Ovary (tissue), 9 donors: ENCODE results near the gene GPR137. TPM values are rescaled to one million over a fixed set of nuclear protein-coding genes. Genes with fewer than 3 reads are reported as not detected.

Experiments
- DNase-seq, 5 donors: peaks; one replicate each; pipeline ENCODE4 v3.0.0-alpha.2; 2019 to 2020
- H3K27ac ChIP-seq, 2 donors: fragments of 200-600 bp; one replicate each; pipeline versions ENCODE4 v1.5.1 to v1.8.0; 2019 to 2022
- H3K27me3 ChIP-seq: fragments of 200-600 bp; one replicate; pipeline ENCODE4 v1.8.0; 2022
- H3K36me3 ChIP-seq: fragments of 200-600 bp; sonication (generic); one replicate; pipeline ENCODE4 v1.5.1; 2019
- H3K4me1 ChIP-seq: one replicate; pipeline ENCODE4 v1.8.1; 2013; ENCODE audit warnings: mild to moderate bottlenecking, moderate library complexity; ENCODE audit not compliant: insufficient read depth
- H3K4me3 ChIP-seq: fragments of 200-600 bp; sonication (generic); one replicate; pipeline ENCODE4 v1.5.1; 2017
- H3K9me3 ChIP-seq, 2 donors: fragments of 200-600 bp in 1 of 2; sonication (generic) in 1 of 2; one replicate each; pipeline versions ENCODE4 v1.5.1 to v1.8.1; 2013 to 2019; ENCODE audit warnings: mild to moderate bottlenecking in 1 of 2, moderate library complexity in 1 of 2
- EP300 ChIP-seq: sonication (generic); formaldehyde crosslinking; IDR thresholded peaks from one replicate; pipeline ENCODE4 v1.6.1; 2017; ENCODE audit warnings: antibody characterized with exemption
- POLR2A ChIP-seq: fragments of 450-650 bp; IDR thresholded peaks from one replicate; pipeline ENCODE4 v1.6.1; 2017; ENCODE audit warnings: antibody characterized with exemption, mild to moderate bottlenecking, moderate library complexity
- WGBS, 3 donors: extraction: QIAGEN DNeasy Blood & Tissue Kit in 1 of 3; methylation state at CpG; one replicate each; pipeline versions ENCODE4 v1.1.5 to v1.1.7; 2013 to 2017; 5-methylcytosine and 5-hydroxymethylcytosine counted together
- intact Hi-C, 4 donors: fragments of 100-400 bp; cut with DNase I; formaldehyde crosslinking; loops; one replicate each; pipeline versions ENCODE4 v1.11.0 to v1.15.1; 2022 to 2023
- polyA plus RNA-seq, 2 donors: library from polyadenylated mRNA; stranded (reverse); fragments of 200-250 nt in 1 of 2; fragments of 350-450 nt in 1 of 2; fragmentation: Illumina TruSeq in 1 of 2; extraction: RNeasy Lipid Tissue Mini Kit (QIAGEN cat#74804) in 1 of 2; gene quantifications; one replicate each; pipeline ENCODE4 v1.2.3, GENCODE V29; 2013 to 2014
- total RNA-seq, 7 donors: library from RNA; depleted of rRNA in 2 of 7; stranded (reverse); fragments of >200 nt in 2 of 7; fragmentation: NEBNext Ultra II Directional in 3 of 7; extraction: Animal tissue kit (Norgen Biotek cat#: 25700) in 3 of 7; gene quantifications; one replicate each; pipeline versions ENCODE4 v1.1.0 to v1.2.4, GENCODE V29; 2016 to 2023
- TF ChIP-seq, protein P1 (sequence below), 3 donors: fragments of 450-650 bp in 2 of 3; fragments of 200-600 bp in 1 of 3; IDR thresholded peaks; one replicate each; pipeline versions ENCODE4 v1.5.1 to v1.8.0; 2016 to 2022; ENCODE audit warnings: antibody characterized with exemption in 3 of 3, mild to moderate bottlenecking in 1 of 3
- donor health status: DM: no; HTN: no; CAD: no; lungs with moderate emphysema.
- donor health status: DM: no; HTN: no; CAD: no.
- donor health status: Bipolar disorder and iron deficiency.
- donor health status: DM: yes; HTN: yes; CAD: no.
- donor health status: DM: no; HTN: no; CAD: no.
- donor health status: DM: yes; HTN: yes; CAD: no.

Gene GPR137
- total and polyA plus RNA-seq, 9 donors: 3.1 to 30.9 (median 23.2) TPM

DNA sequence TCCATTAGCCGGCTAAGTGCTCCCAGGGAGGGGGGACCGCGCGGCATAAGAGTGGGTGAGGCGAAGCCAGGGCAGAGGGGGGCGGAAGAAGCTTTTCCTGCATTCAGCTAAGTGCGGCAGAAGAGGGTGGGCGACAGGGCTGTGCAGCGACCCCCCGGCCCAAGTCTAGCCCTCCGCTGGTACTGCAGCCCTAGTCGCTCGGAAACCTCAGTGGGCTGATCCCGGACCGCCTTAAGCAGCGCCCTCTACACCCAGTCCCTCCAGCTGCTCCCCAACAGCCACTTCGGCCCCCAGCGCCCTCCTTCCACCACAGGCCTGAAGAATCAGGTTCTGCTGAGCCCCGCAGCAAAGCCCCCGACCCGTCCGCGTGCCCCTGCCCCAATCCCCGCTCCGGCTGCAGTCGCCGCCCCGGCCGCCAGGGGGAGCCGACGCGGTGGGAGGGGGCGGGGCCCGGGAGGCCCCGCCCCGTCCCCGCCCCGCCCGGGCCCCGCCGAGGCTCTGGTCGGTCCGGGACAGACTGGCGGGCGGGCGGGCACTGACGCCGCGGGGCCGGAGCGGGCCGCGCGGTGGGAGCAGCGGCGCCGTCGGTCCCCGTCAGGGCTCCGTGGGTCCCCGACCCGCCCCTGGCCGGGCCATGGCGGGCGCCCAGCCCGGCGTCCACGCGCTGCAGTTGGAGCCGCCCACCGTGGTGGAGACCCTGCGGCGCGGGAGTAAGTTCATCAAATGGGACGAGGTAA is 34.5 kb upstream of the GPR137 start, which contains the start of gene PLCB3:
Gene PLCB3, plus strand, starts transcription at position 515 of the 737 bp plus-strand sequence. Its CDS starts 120 bp downstream, at position 635.
- Histone ChIP-seq H3K9me3 (no peaks in the 10 kb centered on the region), H3K4me1 (peaks cover 10% of the 10 kb centered on the region), H3K27me3 (no peaks in the 10 kb centered on the region), H3K36me3 (no peaks in the 10 kb centered on the region), H3K4me3 (peak within 1 kb of the TSS; percentile 64), H3K27ac (peak within 1 kb of the TSS; percentile 32 to 35)
- WGBS, 3 donors: 0 to 2% (median 1%) methylated on average over 34 to 75 of the region's 75 CpGs
- TF ChIP-seq POLR2A: peak; percentile 60
- no peak for TF ChIP-seq EP300
- TF ChIP-seq, protein P1, sequence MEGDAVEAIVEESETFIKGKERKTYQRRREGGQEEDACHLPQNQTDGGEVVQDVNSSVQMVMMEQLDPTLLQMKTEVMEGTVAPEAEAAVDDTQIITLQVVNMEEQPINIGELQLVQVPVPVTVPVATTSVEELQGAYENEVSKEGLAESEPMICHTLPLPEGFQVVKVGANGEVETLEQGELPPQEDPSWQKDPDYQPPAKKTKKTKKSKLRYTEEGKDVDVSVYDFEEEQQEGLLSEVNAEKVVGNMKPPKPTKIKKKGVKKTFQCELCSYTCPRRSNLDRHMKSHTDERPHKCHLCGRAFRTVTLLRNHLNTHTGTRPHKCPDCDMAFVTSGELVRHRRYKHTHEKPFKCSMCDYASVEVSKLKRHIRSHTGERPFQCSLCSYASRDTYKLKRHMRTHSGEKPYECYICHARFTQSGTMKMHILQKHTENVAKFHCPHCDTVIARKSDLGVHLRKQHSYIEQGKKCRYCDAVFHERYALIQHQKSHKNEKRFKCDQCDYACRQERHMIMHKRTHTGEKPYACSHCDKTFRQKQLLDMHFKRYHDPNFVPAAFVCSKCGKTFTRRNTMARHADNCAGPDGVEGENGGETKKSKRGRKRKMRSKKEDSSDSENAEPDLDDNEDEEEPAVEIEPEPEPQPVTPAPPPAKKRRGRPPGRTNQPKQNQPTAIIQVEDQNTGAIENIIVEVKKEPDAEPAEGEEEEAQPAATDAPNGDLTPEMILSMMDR (IDR thresholded peaks at IDR 0.05): peak; percentile 61 to 91 (median 89)
- DNase-seq: peak in 4 of 5 donors; percentile 70 to 84 (median 78)
- intact Hi-C loops: loop anchor here in 1 of 4 donors (5.0 kb wide), 1 partner anchor 49 kb away; no protein-coding TSS in a partner anchor

DNA sequence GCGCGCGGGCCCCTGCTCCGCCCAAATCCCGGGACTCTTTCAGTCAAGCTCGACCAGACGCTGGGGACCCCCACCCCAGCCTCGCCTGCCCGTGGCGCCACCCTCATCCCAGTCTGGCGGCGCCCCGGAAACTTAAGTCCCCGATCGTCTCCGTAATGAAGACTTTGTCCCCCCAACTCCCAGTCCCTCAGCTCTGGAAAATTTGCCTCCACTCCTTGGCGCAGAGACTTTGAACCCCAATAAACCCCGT is 34.0 kb upstream of the GPR137 start:
- 0 to 1% (median 0%) methylated on average over 13 to 18 of the region's 18 CpGs for WGBS, 3 donors
- H3K27me3 ChIP-seq: no peaks in the 10 kb centered on the region
- DNase-seq: no peak
- peak overlapping the region; percentile 28 to 32 for H3K27ac ChIP-seq
- H3K9me3 ChIP-seq: no peaks in the 10 kb centered on the region
- no peak for TF ChIP-seq EP300
- TF ChIP-seq, protein P1 (IDR thresholded peaks at IDR 0.05): no peak
- TF ChIP-seq POLR2A: no peak
- H3K4me3 ChIP-seq: peak overlapping the region; percentile 64
- intact Hi-C loops: loop anchor here in 1 of 4 donors (5.0 kb wide), 1 partner anchor 49 kb away; no protein-coding TSS in a partner anchor
- no peaks in the 10 kb centered on the region for H3K36me3 ChIP-seq
- H3K4me1 ChIP-seq: peaks cover 10% of the 10 kb centered on the region

DNA sequence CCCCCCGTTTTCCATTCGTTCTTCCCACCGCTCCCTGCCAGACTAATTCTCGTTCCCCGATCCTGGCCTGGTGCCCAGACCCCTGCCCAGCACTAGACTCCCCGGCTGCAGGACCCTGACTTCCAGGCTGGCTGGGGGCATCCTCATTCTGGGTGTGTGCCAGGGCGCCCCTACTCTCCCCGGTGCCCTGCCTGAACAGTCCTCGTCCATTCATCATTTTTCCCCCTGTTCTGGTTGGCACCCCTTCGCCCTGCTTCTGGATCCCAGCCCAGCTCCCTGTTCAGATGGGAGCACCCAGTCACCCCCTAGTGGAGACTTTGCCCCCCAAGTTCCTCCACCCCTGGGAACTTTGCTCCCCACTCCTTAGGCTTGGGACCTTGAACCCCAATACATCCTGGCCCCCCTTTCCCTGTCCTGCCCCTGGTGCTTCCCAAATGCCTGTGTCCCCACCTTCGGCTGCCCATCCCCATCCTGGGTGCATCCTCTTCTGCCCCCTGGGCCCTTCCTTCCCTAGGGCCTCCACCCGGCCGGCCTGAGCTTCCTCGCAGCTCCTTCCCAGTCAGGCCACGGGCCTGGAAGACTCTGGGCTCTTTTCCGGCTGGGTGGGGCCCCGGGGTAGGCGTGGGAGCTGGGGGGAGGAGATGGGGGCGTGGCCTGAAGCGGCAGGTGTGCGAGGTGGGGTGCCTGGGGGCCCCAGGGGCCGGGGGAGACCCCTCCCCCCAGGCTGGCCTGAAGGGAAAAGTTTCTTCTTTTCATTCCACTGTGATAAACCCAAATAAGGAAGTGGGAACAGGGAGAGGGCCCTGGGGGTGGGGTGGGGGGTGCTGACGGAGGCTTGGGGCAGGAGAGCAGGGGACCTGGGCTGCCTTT is 33.4 kb upstream of the GPR137 start:
- Histone ChIP-seq H3K9me3 (no peaks in the 10 kb centered on the region), H3K36me3 (no peaks in the 10 kb centered on the region), H3K4me1 (peaks cover 10% of the 10 kb centered on the region), H3K27ac (peak overlapping the region in 1 of 2 donors; percentile 28), H3K27me3 (no peaks in the 10 kb centered on the region), H3K4me3 (peak overlapping the region; percentile 64)
- 3 to 5% (median 4%) methylated on average over 23 of the region's 23 CpGs for WGBS, 3 donors
- TF ChIP-seq, protein P1 (IDR thresholded peaks at IDR 0.05): peak in 1 of 3 donors; percentile 20
- TF ChIP-seq EP300: no peak
- DNase-seq: peak in 4 of 5 donors; percentile 56 to 77 (median 74)
- intact Hi-C loops: loop anchor here in 1 of 4 donors (5.0 kb wide), 1 partner anchor 50 kb away; no protein-coding TSS in a partner anchor

DNA sequence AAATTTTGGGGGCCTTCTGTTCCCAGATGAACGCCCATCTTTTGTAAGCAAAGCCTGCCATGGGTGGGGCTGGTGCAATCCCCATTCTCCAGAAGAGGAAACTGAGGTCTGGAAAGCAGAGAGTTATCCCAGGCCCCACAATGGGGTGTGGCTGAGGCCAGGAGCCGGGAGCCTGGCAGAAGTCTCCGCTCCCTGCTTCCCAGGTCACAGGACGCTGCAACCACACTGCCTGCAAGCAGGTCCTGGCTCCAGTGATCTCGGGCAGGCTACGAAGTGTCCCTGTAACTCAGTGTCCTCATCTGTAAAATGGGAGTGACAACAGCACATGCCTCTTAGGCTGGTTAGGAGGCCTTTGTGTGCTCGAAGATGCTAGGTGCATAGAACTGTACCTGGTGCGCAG is 32.6 kb upstream of the GPR137 start:
- DNase-seq: no peak

More for the DNA sequence above, 32.6 kb upstream of the GPR137 start:
- no peaks in the 10 kb centered on the region for H3K27me3 ChIP-seq
- no peaks in the 10 kb centered on the region for H3K36me3 ChIP-seq
- peak overlapping the region in 1 of 2 donors; percentile 28 for H3K27ac ChIP-seq
- no peak for TF ChIP-seq EP300
- no peak for TF ChIP-seq POLR2A
- TF ChIP-seq, protein P1 (IDR thresholded peaks at IDR 0.05): no peak
- intact Hi-C loops: loop anchor here in 1 of 4 donors (5.0 kb wide), 1 partner anchor 51 kb away; no protein-coding TSS in a partner anchor
- WGBS, 3 donors: 78 to 80% (median 79%) methylated on average over 8 of the region's 8 CpGs
- no peak overlapping the region for H3K4me3 ChIP-seq
- no peaks in the 10 kb centered on the region for H3K9me3 ChIP-seq
- H3K4me1 ChIP-seq: peaks cover 10% of the 10 kb centered on the region
